PC-3 (cell line): ENCODE data around the gene C11orf24. TPM values are rescaled to one million over a fixed set of nuclear protein-coding genes. Genes with fewer than 3 reads are reported as not detected.

Source experiments
- ATAC-seq: fragments of 200-7000 bp; cut with Tn5 transposase; 2 replicates; pipeline ENCODE4 v1.9.1; 2020; ENCODE audit warnings: mild to moderate bottlenecking, moderate library complexity
- BruUV-seq: library from RNA; stranded (reverse); fragments of 400-500 nt; replicated peaks from 2 replicates; lab custom pipeline; 2021; lab: Mats Ljungman, UMichigan
- CTCF ChIA-PET: fragments of 300-600 bp; sonication (Branson Sonifier 250); formaldehyde crosslinking; loops from one replicate; lab custom pipeline; 2022; ENCODE audit warnings: antibody characterized with exemption; lab: Charles Lee
- POLR2A ChIA-PET: fragments of 300-600 bp; sonication (Branson Sonifier 250); formaldehyde crosslinking; loops from one replicate; lab custom pipeline; 2022; ENCODE audit warnings: antibody characterized with exemption; ENCODE audit not compliant: unreplicated experiment; lab: Charles Lee
- DNase-seq: peaks from one replicate; pipeline ENCODE4 v3.0.0-alpha.2; 2015
- H2AFZ ChIP-seq: fragments of 300-600 bp; sonication (generic); 2 replicates; pipeline ENCODE4 v1.6.0; 2016; ENCODE audit warnings: antibody characterized with exemption, low read length
- H3F3A ChIP-seq: fragments of 300-600 bp; sonication (generic); one replicate; pipeline ENCODE4 v1.6.0; 2017; ENCODE audit warnings: antibody characterized with exemption, low read length, control low read depth, mild to moderate bottlenecking; ENCODE audit not compliant: unreplicated experiment
- H3K27ac ChIP-seq: fragments of 300-600 bp; sonication (generic); 2 replicates; pipeline ENCODE4 v1.5.1; 2016; ENCODE audit warnings: mild to moderate bottlenecking, low read length
- H3K27me3 ChIP-seq: fragments of 300-600 bp; sonication (generic); 2 replicates; pipeline ENCODE4 v1.6.1; 2016; ENCODE audit warnings: low read length, mixed read lengths
- H3K36me3 ChIP-seq: fragments of 300-600 bp; sonication (generic); 2 replicates; pipeline ENCODE4 v1.6.1; 2016; ENCODE audit warnings: low read depth, mixed run types, low read length, mixed read lengths
- H3K4me1 ChIP-seq: fragments of 300-600 bp; sonication (generic); 2 replicates; pipeline ENCODE4 v1.5.1; 2016; ENCODE audit warnings: low read length; ENCODE audit not compliant: insufficient read depth
- H3K4me2 ChIP-seq: fragments of 300-600 bp; sonication (generic); 2 replicates; pipeline ENCODE4 v1.6.0; 2016; ENCODE audit warnings: low read length
- H3K4me3 ChIP-seq: fragments of 300-600 bp; sonication (generic); 2 replicates; pipeline ENCODE4 v1.5.1; 2016; ENCODE audit warnings: mild to moderate bottlenecking, low read length, mixed read lengths
- H3K79me2 ChIP-seq: fragments of 300-600 bp; sonication (generic); 2 replicates; pipeline ENCODE4 v1.6.1; 2017; ENCODE audit warnings: low read length, mixed read lengths
- H3K9ac ChIP-seq: fragments of 300-600 bp; sonication (generic); 2 replicates; pipeline ENCODE4 v1.6.0; 2016; ENCODE audit warnings: mild to moderate bottlenecking, low read length
- H3K9me2 ChIP-seq: fragments of 300-600 bp; sonication (generic); replicated peaks from 2 replicates; pipeline ENCODE4 v1.6.1; 2016; ENCODE audit warnings: mixed run types, low read length, mixed read lengths
- H3K9me3 ChIP-seq: fragments of 300-600 bp; sonication (generic); 2 replicates; pipeline ENCODE4 v1.6.1; 2016; ENCODE audit warnings: low read length, mixed read lengths
- H4K20me1 ChIP-seq: fragments of 300-600 bp; sonication (generic); 2 replicates; pipeline ENCODE4 v1.6.1; 2016; ENCODE audit warnings: low read length, mixed read lengths
- CTCF ChIP-seq: fragments of 300-600 bp; sonication (generic); conservative IDR thresholded peaks from 2 replicates; pipeline ENCODE4 v1.5.1; 2017; ENCODE audit warnings: antibody characterized with exemption, low read depth, mild to moderate bottlenecking, low read length
- EZH2 ChIP-seq: fragments of 300-600 bp; sonication (generic); IDR thresholded peaks from one replicate; pipeline ENCODE4 v1.6.1; 2017; ENCODE audit warnings: antibody characterized with exemption, mild to moderate bottlenecking, low read length; ENCODE audit not compliant: unreplicated experiment
- EZH2phosphoT487 ChIP-seq: fragments of 300-600 bp; sonication (generic); IDR thresholded peaks from 2 replicates; pipeline ENCODE4 v1.6.1; 2018; ENCODE audit warnings: mild to moderate bottlenecking, antibody characterized with exemption, low read length, borderline replicate concordance
- intact Hi-C: fragments of 100-400 bp; cut with micrococcal nuclease; formaldehyde crosslinking; loops from 2 replicates; pipeline ENCODE4 v1.9.0; 2023
- total RNA-seq: library from RNA; depleted of rRNA; stranded (reverse); fragments of >200 nt; gene quantifications from 2 replicates; pipeline ENCODE4 v1.2.3, GENCODE V29; 2014

C11orf24 gene
- total RNA-seq, 1 experiment from 2014 or later = 75.9 TPM

- no peak for TF ChIP-seq CTCF
- TF ChIP-seq EZH2phosphoT487 = no peak
- no peak for TF ChIP-seq EZH2
- ChIA-PET POLR2A (no interaction called here), CTCF (no interaction called here)
- peaks cover 3% of the 10 kb centered on the region; the same call in 1 of the 2 replicates for H3K36me3 ChIP-seq
- H3K9me3 ChIP-seq = peaks cover 7% of the 10 kb centered on the region
- H3K4me2 ChIP-seq = no peak overlapping the region
- peaks cover 6% of the 10 kb centered on the region for H3K4me1 ChIP-seq
- no peaks in the 10 kb centered on the region for H4K20me1 ChIP-seq
- no peaks in the 10 kb centered on the region for H3F3A ChIP-seq
- no TSS peak for BruUV-seq
- intact Hi-C loops = no loop called here
- no peaks in the 10 kb centered on the region for H3K27me3 ChIP-seq
- H3K9me2 ChIP-seq = no peaks in the 10 kb centered on the region
- H3K4me3 ChIP-seq = no peak overlapping the region
- H3K9ac ChIP-seq = no peak overlapping the region
- no peak for DNase-seq
- no peak for ATAC-seq
- no peak overlapping the region for H2AFZ ChIP-seq
- no peak overlapping the region for H3K27ac ChIP-seq
- no peaks in the 10 kb centered on the region for H3K79me2 ChIP-seq
Observed at GRCh38 chr11:68303982-68304780, 32.4 kb upstream of the C11orf24 start.

DNA sequence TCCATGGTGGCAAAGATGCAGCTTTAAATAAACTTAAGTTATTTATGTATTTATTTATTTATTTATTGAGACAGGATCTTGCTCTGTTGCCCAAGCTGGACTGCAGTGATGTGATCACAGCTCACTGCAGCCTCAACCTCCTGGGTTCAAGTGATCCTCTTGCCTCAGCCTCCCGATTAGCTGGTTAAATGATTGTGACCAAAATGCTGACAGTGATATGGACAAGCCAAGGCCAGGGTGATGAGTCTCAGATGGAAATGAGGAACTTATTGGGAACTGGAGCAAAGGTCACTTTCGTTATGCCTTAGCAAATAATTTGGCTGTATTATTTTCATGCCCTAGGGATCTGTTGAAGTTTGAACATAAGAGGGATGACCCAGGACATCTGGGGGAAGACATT is 31.3 kb upstream of the C11orf24 start:
- TF ChIP-seq EZH2 (no peak), CTCF (no peak), EZH2phosphoT487 (no peak)
- H3K4me2 ChIP-seq = no peak overlapping the region
- no peak for ATAC-seq
- peaks cover 7% of the 10 kb centered on the region for H3K9me3 ChIP-seq
- DNase-seq = no peak
- intact Hi-C loops = no loop called here
- no peaks in the 10 kb centered on the region for H3F3A ChIP-seq
- no peak overlapping the region for H3K4me3 ChIP-seq
- CTCF ChIA-PET = no interaction called here
- no peak overlapping the region for H3K9ac ChIP-seq
- no peaks in the 10 kb centered on the region for H3K27me3 ChIP-seq
- H3K36me3 ChIP-seq = peaks cover 3% of the 10 kb centered on the region; the same call in 1 of the 2 replicates
- POLR2A ChIA-PET = no interaction called here
- H3K79me2 ChIP-seq = no peaks in the 10 kb centered on the region
- no peaks in the 10 kb centered on the region for H4K20me1 ChIP-seq
- peaks cover 13% of the 10 kb centered on the region for H3K4me1 ChIP-seq
- no peaks in the 10 kb centered on the region for H3K9me2 ChIP-seq
- BruUV-seq = no TSS peak
- H2AFZ ChIP-seq = peak overlapping the region; percentile 51; the same call in 1 of the 2 replicates
- peak overlapping the region; percentile 28; the same call in 1 of the 2 replicates for H3K27ac ChIP-seq

- POLR2A ChIA-PET = no interaction called here
Observed at GRCh38 chr11:68302670-68303069, 30.9 kb upstream of the C11orf24 start.

More at GRCh38 chr11:68302670-68303069, 30.9 kb upstream of the C11orf24 start:
- H3K9ac ChIP-seq = no peak overlapping the region
- peaks cover 3% of the 10 kb centered on the region; the same call in 1 of the 2 replicates for H3K36me3 ChIP-seq
- no peaks in the 10 kb centered on the region for H4K20me1 ChIP-seq
- H2AFZ ChIP-seq = peak overlapping the region; percentile 51; the same call in 1 of the 2 replicates
- CTCF ChIA-PET = no interaction called here
- 0 out of 2 replicates have a peak overlapping the region, but pooled peaks have one; percentile 25 for H3K4me2 ChIP-seq
- intact Hi-C loops = no loop called here
- peaks cover 7% of the 10 kb centered on the region for H3K9me3 ChIP-seq
- BruUV-seq = no TSS peak
- H3K79me2 ChIP-seq = no peaks in the 10 kb centered on the region
- peaks cover 16% of the 10 kb centered on the region for H3K4me1 ChIP-seq
- peak overlapping the region; percentile 28 for H3K27ac ChIP-seq
- ATAC-seq = peak; percentile 78
- no peaks in the 10 kb centered on the region for H3K9me2 ChIP-seq
- no peak overlapping the region for H3K4me3 ChIP-seq
- peak; percentile 81 for DNase-seq
- H3F3A ChIP-seq = no peaks in the 10 kb centered on the region
- H3K27me3 ChIP-seq = no peaks in the 10 kb centered on the region
- TF ChIP-seq EZH2phosphoT487 (no peak), EZH2 (no peak), CTCF (no peak)
